ACHN (cell line): ENCODE results near the gene SLC4A1.

Source experiments
- DNase-seq: peaks from one replicate; pipeline ENCODE4 v3.0.0-alpha.2; 2015
- in situ Hi-C: cut with HindIII; loops from 2 replicates; pipeline ENCODE4 v1.10.0; 2017; ENCODE audit warnings: low sequenced_read_pairs, low pct_ligation_motif_present, low pct_unique_long_range_greater_than_20kb

SLC4A1 gene

GRCh38 chr17:44233582-44233981, 34.4 kb downstream of the SLC4A1 start:
- DNase-seq, result no peak
- in situ Hi-C loops, result no loop called here

GRCh38 chr17:44232061-44232460, 35.9 kb downstream of the SLC4A1 start:
- in situ Hi-C loops, result no loop called here
- no peak for DNase-seq

- in situ Hi-C loops, result no loop called here
- DNase-seq, result no peak
These were observed 37.8 kb downstream of the SLC4A1 start for GRCh38 chr17:44230140-44230539.

- DNase-seq, result no peak
- in situ Hi-C loops, result no loop called here
These were observed 38.8 kb downstream of the SLC4A1 start for GRCh38 chr17:44229090-44229489.

GRCh38 chr17:44223541-44224071, 44.3 kb downstream of the SLC4A1 start:
- peak; percentile 91 for DNase-seq
- in situ Hi-C loops, result no loop called here

- in situ Hi-C loops, result no loop called here
- peak; percentile 85 for DNase-seq
These were observed 45.6 kb downstream of the SLC4A1 start for GRCh38 chr17:44222112-44222869.

- in situ Hi-C loops, result no loop called here
- DNase-seq, result no peak
These were observed 46.1 kb downstream of the SLC4A1 start for GRCh38 chr17:44221862-44222111.

GRCh38 chr17:44221084-44221861, 46.7 kb downstream of the SLC4A1 start:
- in situ Hi-C loops, result no loop called here
- DNase-seq, result peak; percentile 83

- in situ Hi-C loops, result no loop called here
- DNase-seq, result peak; percentile 49
These were observed 47.5 kb downstream of the SLC4A1 start for GRCh38 chr17:44220213-44221083.

GRCh38 chr17:44219616-44220212, 48.2 kb downstream of the SLC4A1 start, which contains the start of gene UBTF:
Gene UBTF (minus strand): TSS chr17:44219675. CDS start chr17:44218229, 1,446 bp downstream.
- in situ Hi-C loops, result no loop called here
- DNase-seq, result peak; percentile 77

GRCh38 chr17:44219108-44219615, 48.8 kb downstream of the SLC4A1 start:
- in situ Hi-C loops, result no loop called here
- peak; percentile 79 for DNase-seq

GRCh38 chr17:44218344-44219107, 49.4 kb downstream of the SLC4A1 start:
- DNase-seq, result peak; percentile 93
- in situ Hi-C loops, result no loop called here

GRCh38 chr17:44217738-44218343, 50.1 kb downstream of the SLC4A1 start:
- no peak for DNase-seq
- in situ Hi-C loops, result no loop called here

- in situ Hi-C loops, result no loop called here
- no peak for DNase-seq
These were observed 51.2 kb downstream of the SLC4A1 start for GRCh38 chr17:44216694-44217093.

GRCh38 chr17:44216173-44216572, 51.8 kb downstream of the SLC4A1 start:
- DNase-seq, result no peak
- in situ Hi-C loops, result no loop called here

- DNase-seq, result no peak
- in situ Hi-C loops, result no loop called here
These were observed 53.0 kb downstream of the SLC4A1 start for GRCh38 chr17:44214896-44215295.

GRCh38 chr17:44214230-44214494, 53.8 kb downstream of the SLC4A1 start:
- in situ Hi-C loops, result no loop called here
- DNase-seq, result no peak
